GM03348 (cell line): ENCODE measurements around the gene SLC45A1.
"Not testable (repeated sequence)": the region's sequence is repeated elsewhere in the genome, so short reads cannot be mapped to it uniquely, and the experiment has no call there.

Experiments
- DNase-seq: peaks from one replicate; pipeline ENCODE4 v3.0.0; 2012; ENCODE audit warnings: low spot score

Gene SLC45A1

DNA sequence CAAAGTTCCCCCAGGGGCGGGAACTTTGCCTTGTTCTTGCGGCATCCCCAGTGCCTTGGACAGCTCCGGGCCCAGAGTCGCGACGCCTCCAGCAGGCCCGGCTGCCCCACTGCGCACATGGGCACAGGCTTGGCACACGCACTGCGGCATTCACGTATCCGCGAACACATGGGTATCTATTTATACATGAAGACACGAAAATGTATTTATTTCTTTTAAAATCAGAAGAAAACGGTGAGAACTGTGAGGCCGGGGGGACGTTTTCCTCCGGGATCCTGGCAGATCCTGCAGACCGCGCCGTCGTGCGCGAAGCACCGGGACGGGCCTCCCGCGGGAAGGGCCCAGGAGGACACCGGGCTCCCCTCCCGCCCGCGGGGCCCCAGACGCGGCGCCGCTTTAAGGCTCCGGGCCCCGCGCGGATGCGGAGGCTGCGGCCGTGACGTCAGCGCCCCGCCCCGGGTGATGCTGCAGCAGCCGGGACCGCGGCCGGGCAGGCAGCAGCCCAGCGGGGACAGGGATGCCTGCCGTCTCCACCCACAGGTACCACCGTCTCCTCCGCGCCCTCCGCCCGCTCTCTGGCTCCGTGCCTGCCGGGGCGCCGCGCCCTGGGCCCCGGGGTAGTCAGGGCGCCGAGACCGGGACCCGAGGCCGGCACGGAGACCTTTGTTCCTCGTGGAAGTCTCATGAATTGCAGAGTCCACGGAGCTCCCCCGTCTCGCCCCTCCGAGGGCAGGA, at the start of gene SLC45A1:
SLC45A1 (plus strand) TSS at position 468 of the 735 bp plus-strand sequence. CDS start 6,216 bp downstream, outside the sequence.
- peak; percentile 95 for DNase-seq

DNA sequence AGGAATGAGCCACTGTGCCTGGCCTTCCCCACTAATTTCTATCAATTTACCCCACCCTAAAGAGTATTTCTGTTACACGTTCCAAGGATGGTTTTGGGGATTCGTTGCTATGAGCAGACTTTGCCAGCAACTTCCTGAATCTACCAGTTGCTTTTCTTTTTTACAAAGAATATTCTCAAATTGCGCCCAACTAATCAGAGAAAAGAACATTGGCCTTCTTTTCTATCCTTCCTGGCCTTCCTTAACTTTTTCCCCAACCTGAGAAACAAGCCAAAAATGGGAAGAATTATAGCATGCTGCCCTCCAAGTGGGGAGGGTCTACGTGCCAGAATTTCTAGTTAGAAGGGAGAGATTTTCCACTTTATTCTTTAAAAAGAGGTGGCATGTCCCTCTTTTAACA, 44.9 kb upstream of the SLC45A1 start:
- no peak for DNase-seq

DNA sequence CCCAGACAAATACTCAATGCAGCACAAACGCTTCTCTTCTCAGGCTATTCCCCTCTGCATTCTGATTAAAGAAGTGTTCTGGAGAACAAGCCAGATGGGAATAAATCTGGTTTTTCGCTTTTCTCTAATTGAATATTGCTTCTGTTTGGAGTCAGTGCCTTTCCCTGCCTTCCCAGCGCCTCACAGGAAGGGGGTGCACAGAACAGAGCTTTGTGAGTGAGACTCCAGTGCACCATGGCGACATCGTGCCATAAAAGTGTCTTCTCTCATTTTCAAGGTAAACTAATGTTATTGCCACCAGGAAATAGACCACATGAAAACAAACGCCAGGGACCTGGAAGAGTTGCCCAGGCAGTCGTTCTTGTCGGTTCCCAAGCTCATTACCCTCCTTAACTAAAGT, 43.6 kb upstream of the SLC45A1 start:
- DNase-seq, result no peak

DNA sequence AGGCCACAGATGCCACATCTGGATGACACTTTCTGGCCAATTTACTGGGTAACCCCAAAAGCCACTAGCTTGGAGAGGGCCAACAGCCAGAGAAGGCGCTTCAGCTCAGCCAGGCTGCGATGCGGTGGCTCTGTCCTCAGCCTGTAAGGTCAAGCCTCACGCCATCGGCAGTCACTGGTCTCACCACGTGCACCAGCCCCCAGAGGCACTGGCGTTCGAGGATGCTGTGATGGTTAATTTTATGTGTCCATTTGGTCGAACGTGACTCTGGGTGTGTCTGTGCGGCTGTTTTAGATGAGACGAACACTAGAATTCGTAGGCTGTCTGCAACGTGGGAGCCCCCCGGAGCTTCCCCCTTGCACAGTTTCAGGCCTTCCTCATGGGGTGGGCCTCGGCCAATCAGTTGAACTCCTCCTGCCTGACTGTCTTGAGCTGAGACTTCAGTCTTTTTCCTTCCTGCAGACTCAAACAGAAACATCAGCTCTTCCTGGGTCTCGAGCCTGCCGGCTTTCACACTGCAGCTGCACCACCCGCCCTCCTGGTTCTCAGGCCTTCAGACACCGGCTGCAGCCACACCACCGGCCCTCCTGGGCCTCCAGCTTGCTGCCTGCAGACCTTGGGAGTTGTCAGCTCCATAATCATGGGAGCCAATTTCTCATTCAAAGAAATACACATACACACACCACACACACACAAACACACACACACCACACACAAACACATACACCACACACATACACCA, 41.6 kb upstream of the SLC45A1 start:
- no peak for DNase-seq

DNA sequence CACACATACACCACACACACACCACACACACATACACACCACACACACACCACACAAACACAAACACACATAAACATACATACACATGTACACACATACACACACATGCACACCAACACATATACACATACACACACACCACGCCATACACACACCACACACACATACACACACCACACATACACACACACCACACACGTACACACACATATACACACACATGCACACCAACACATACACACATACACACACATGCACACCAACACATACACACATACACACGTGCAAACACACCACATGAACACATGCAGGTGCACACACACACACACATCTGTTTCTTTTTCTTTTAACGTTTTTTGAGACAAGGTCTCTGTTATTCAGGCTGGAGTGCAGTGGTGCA, 41.0 kb upstream of the SLC45A1 start:
- DNase-seq, result no peak

DNA sequence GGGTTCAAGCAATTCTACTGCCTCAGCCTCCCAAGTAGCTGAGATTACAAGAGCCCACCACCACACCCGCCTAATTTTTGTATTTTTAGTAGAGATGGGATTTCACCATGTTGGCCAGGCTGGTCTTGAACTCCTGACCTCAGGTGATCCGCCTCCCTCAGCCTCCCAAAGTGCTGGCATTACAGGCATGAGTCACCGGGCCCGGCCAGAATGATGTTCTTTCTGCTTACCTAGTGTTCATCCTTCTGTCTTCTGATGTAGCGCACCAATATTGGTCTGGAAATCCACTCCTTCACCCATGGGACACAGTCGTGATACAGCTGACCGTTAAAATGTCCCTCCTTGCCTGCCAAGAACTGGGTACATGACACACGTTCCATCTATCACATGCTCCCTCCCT, 39.2 kb upstream of the SLC45A1 start:
- DNase-seq, result not testable (repeated sequence)

DNA sequence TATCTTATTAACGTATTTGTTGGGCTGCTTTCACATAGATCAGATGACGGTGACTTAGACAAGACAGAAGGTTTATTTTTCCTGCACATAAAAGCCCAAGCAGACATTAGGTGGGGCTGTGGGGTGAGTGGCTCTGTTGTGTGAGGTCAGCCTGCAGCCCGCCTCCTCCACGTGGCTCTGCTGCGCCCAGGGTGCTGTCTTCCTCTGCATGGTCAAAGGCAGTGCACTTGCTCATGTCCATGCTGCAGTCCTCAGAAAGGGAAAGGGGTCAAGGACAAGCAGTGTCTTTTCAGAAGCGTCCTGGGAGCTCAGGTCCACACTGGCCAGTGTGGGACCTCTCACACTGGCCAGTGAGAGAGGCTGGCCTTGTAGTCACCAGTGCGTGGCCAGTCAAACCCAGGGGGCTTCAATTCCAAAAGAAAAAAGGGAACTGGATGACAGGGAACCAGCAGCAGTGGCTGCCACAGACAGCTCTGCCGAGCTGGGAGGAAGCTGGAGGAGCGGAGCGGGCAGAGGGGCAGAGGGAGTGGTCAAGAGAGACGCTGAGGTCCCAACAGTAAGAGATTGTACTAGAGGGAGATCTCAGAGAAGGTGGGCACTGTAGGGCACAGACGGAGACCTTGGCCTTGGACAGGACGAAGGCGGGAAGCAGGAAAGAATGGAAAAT, 35.9 kb upstream of the SLC45A1 start:
- DNase-seq, result no peak

DNA sequence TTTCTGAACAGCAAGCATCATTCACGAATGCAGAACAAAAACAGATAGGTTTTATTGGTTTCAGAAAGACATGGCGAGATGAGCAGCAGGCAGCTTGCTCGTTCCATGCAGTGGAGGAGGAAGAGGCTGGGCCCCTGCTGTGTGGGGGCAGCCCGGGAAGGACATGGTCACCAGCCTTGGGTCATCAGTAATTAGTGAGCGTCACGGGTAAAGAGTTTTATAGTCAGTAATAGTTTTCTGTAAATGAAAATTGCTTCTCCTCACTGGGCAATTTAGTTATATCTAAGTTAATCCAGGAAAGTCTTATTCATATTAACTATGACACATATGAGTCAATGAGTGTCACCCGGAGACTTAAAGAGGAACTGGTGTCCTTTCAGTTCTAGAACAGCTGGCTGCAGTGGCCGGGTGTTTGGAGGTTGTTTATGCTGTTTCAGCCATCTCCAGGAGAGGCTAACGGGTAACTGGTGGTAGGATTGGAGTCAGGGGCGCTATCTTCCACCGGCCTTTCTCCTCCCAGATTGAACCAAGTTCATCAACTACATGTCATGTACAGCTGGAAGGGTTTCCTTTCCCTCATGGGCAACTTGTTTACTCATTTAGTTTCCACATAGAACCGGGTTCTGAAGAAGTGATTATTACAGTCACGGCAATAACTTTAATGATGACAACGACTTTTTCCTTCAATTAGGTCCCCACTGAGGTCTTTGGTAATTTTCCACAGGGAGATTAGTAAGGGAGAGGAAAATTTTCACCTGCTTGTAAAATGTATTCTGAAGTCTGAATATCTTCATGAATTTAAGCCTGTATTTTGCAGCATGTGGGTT, 34.6 kb upstream of the SLC45A1 start:
- DNase-seq, result no peak

DNA sequence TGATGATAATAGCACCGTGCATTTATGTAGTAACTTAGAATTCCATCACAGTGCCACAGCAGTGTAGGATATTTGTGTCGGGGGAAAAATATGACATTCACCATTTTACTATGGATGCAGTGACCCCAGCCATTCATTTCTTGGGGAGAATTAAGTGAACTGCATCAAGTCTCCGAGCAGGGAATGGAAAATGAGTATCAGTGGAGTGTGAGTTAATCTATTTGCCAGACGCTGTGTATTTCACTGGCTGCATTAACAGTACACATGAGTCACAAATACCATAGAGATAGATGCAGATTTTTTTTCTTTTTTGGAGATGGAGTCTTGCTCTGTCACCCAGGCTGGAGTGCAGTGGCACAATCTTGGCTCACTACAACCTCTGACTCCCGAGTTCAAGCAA, 33.8 kb upstream of the SLC45A1 start:
- peak; percentile 47 for DNase-seq

DNA sequence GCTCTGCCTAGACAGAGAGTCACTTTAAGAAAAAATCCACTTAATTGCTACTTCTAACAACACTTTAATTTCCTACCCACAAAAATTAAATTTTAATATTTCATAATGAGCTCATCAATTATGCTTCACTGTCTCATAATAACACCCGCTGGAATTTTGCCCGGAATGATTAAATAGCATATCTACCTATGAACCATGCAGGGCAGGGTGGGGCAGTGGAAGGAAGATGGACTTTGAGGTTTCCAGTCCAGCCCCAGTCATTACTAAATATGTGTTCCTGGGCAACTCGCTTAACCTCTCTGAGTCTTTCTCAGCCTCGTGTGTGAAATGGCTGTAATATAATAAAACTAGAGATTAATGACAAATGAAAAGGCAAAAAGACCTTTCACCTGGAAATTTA, 32.8 kb upstream of the SLC45A1 start:
- DNase-seq, result no peak

DNA sequence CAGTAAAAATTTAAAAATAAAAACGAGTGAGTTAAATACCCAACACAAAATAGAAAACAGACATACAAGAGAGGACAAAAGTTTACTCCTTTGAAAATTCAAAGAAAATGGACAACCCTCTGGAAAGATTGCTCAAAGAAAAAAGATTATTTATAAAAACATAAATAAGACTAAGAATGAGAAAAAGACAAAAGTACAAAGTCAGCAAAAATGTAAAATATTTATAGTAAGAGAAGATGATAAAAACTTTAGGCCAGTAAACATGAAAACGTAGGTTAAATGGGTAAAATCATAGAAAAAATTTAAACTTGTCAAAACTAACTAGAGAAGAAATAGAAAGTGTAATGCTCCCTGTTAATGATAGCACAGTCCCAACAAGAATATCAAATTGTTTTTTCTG, 31.9 kb upstream of the SLC45A1 start:
- no peak for DNase-seq

DNA sequence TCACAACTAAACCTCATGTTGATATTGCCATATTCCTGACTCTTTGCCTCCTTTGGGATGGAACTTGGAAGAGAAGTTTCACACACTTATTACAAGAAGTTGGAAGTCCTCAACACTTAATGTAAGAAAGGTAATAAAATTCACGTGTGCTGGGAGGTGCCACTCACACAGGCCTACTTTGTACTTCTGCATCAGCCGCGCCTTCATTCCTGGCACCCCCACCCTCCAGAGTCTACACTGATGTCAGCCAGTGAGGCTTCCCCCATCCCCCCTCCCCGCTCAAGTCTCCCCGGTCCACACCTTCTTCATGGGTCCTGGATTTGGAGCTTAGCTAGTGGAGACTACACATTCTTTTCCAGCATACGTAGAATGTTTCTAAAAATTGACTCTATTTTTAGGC, 24.8 kb upstream of the SLC45A1 start:
- no peak for DNase-seq

DNA sequence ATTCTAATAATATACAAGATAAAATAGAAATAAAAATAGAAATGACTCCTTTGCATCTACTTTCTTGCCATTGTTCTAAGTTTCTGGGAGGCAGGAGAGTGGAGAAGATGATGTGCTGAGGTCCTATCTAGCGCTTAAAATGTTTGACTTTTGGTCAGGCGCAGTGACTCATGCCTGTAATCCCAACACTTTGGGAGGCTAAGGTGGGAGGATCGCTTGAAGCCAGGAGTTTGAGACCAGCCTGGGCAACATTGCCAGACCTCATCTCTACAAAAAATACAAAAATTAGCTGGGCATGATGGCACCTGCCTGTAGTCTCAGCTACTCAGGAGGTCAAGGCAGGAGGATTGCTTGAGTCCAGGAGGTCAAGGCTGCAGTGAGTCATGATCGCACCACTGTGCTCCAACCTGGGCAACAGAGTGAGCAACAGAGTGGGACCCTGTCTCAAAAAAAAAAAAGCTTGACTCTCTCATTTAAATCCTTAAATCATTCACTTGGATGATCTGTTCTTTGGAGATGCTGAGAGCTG, 24.2 kb upstream of the SLC45A1 start:
- no peak for DNase-seq

DNA sequence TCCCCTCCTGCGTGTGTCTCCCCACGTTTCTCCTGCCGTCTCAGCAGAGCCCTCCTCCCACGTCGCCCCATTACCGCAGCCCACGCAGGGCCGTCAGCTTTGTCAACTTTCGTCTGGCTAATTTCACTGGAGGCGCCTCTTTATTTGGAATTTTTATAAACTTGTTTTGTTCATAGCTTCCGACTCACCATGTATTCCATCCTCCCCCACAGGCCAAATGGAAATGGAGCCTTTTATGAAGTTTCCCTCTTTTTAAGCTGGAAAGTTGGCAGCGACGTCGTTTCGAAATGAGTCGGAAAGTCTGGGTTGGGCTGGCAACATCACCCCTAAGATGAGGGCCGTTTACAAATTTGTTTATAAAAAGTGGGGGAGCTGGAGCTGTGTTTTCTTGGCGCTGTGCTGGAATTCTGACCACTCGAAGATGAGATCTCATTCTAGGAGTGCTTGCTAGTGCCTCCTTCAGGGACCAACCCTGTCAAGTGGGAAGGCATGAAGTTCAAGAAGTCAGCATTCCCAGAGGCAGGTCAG, 23.7 kb upstream of the SLC45A1 start:
- no peak for DNase-seq

DNA sequence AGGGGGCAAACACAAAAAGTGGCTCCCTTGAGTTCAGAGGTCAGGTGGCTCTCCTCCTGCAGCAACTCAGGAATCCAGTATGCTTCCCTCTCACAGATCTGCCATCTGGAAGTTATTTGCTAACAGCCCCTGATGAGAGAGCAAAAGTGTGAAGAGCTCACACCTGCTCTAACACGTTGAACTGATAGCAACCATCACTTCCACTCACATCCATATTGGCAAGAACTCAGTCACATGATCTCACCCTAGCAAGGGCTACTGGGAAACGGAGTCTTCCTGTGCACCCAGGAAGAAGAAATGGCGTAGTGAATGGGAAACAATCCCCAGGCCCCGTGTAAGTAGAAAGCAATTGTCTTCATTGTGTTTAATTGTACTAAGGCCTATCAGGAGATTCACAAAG, 20.7 kb upstream of the SLC45A1 start:
- no peak for DNase-seq

DNA sequence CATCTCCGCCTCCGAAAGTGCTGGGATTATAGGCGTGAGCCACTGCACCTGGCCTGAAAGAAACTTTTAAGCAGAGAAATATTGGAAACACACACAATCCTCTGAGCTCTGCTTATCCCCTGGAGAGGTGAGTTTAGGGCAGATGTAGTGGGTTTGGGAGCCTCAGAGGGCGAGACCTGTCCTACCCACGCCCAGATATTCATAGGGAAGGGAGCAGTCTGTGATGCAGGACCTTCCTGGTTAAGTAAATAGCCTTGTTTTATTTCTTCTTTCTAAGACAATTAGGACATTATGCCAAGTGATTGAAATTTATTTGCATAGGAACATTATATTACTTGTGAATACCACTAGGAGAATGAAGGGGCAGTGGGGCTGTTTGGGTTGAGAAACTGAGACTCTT, 18.0 kb upstream of the SLC45A1 start:
- no peak for DNase-seq

DNA sequence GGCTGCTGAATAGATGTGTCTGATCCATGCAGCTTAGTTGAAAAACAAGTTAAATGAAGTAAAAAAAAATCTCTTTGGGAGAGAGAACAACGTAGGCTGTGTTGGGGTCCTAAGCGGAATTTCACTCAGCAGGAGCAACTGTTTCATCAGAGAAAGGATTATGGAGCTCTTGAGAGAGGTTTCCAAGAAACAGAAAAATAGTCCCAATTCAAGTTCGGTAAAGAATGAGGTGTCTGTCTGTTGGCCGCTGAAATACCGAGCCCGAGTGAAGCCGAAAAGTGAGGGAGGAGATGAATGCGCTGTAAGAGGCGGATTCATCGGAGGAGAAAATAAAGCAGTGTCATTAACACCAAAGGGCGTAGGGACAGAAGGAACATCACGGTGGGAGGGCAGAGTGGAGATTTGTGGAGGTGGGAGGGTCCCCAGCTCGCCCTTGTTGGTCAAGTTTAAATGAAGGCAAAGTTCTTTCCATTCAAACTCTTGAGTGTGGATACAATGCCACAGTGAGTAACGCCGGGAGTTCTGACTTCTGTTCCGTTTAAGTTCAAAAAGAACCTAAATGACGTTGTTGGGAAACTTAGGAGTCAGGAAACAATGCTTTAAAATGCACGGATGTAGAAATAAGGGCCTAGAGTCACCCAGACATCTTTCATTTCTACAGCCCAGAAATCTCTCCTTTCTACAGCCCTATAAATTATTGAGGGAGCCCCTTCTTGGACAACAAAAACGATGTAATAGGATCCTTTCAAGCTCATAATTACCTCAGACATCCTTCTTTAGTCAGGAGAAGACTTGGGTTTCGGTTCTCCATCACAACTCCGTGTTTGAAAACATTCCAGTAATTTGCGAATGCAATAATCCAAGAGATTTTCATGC, 15.6 kb upstream of the SLC45A1 start:
- no peak for DNase-seq

DNA sequence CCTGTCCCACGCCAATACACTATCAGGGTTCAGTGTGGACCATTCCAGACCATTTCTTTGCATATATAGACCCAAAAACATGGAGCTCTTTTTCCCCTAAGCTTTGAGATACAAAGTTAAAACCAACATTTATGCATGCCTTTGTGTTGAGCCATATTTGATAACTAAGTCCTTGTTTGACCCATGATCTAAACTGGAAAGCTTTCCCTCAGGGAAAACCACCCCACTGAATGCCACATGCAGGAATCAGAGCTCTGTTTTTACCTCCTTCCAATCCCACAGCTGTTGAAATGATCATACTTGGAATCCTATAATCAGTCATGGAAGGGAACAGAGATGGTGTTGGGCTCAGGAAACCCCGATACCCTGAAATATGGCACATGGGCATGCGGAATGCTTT, 14.8 kb upstream of the SLC45A1 start:
- no peak for DNase-seq

DNA sequence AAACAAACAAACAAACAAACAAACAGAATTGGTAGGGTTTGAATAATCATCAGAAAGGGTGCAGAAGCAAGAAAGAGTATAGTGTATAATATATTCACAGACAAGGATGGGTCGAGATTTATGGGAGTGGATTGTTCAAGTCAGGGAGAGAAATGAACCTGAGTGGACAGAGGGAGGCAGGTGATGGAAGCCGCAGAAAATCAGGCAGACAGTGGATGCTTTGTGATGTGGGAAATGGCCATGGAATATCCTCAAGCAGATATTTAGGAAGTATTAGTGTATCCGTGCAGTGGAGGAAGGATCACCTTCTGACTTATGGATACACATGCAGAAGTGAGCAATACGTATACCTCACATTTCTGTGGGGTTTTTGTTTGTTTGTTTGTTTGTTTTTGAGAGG, 14.0 kb upstream of the SLC45A1 start:
- DNase-seq, result no peak

DNA sequence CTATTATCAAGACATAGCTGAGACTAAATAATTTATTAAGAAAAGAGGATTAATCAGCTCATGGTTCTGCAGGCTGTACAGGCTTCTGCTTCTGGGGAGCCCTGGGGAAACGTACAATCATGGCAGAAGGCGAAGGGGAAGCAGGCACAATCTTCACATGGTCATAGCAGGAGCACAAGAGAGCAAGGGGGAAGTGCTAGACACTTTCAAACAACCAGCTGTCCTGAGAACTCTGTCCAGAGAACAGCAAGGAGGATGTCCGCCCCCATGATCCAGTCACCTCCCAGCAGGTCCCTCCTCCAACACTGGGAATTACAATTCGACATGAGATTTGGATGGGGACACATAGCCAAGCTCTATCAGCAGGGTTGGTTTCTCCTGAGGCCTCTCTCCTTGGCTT, 10.3 kb upstream of the SLC45A1 start:
- no peak for DNase-seq
